Activated CD4-positive, alpha-beta T cell treated with anti-CD3 and anti-CD28 coated beads for 36 hours (primary cell): ENCODE measurements around the gene GADD45G. TPM values are rescaled to one million over a fixed set of nuclear protein-coding genes. Genes with fewer than 3 reads are reported as not detected.

ENCODE experiments used
- ATAC-seq: fragments of 200-7000 bp; cut with Tn5 transposase; one replicate; pipeline ENCODE4 v1.10.0; 2021; ENCODE audit warnings: mild to moderate bottlenecking, moderate library complexity
- CTCF ChIA-PET: fragments of 350-600 bp; sonication (Branson Sonifier 250); formaldehyde crosslinking; loops from one replicate; lab custom pipeline; 2021; ENCODE audit warnings: antibody characterized with exemption; lab: Charles Lee
- POLR2A ChIA-PET: fragments of 350-600 bp; sonication (Branson Sonifier 250); formaldehyde crosslinking; loops from one replicate; lab custom pipeline; 2021; ENCODE audit warnings: antibody characterized with exemption, inconsistent platforms; lab: Charles Lee
- DNase-seq: peaks from one replicate; pipeline ENCODE4 v3.0.0-alpha.2; 2020
- H3K27ac Mint-ChIP-seq: one replicate; pipeline ENCODE4 v1.8.0; 2021; ENCODE audit warnings: mixed read lengths
- H3K27me3 Mint-ChIP-seq: one replicate; pipeline ENCODE4 v1.8.0; 2021; ENCODE audit warnings: mixed read lengths
- H3K36me3 Mint-ChIP-seq: one replicate; pipeline ENCODE4 v1.8.0; 2021; ENCODE audit warnings: low read depth, mixed read lengths
- H3K4me1 Mint-ChIP-seq: one replicate; pipeline ENCODE4 v1.8.0; 2021; ENCODE audit warnings: mixed read lengths
- H3K4me3 Mint-ChIP-seq: one replicate; pipeline ENCODE4 v1.8.0; 2021; ENCODE audit warnings: mild to moderate bottlenecking, moderate library complexity, mixed read lengths
- H3K9me3 Mint-ChIP-seq: one replicate; pipeline ENCODE4 v1.8.0; 2021; ENCODE audit warnings: low read depth, mixed read lengths
- intact Hi-C, 2 experiments: fragments of 100-400 bp; cut with DNase I in 1 of 2; cut with micrococcal nuclease in 1 of 2; formaldehyde crosslinking; loops; one replicate each; pipeline versions ENCODE4 v1.14.2 to v1.15.1; 2022 to 2024; cut with DNase I, micrococcal nuclease
- total RNA-seq, 2 experiments: library from RNA; stranded (reverse); gene quantifications; one replicate each; pipeline ENCODE4 v1.2.3, GENCODE V29; 2021

GADD45G gene
- 1 to 10 TPM; 1.2 to 1.6 TPM for total RNA-seq

GRCh38 chr9:89604729-89605464 is at the start of gene GADD45G:
TSS of gene GADD45G (plus strand) at chr9:89605012. CDS start at chr9:89605122, 110 bp downstream.
- intact Hi-C loops: loop anchor here (1.0 to 10.0 kb wide), 7 partner anchors 96 to 1150 kb away; no protein-coding TSS in a partner anchor
- Mint-ChIP-seq H3K27ac (peak within 1 kb of the TSS; percentile 68), H3K9me3 (no peaks in the 10 kb centered on the region), H3K4me1 (peaks cover 33% of the 10 kb centered on the region), H3K27me3 (peaks cover 2% of the 10 kb centered on the region), H3K36me3 (no peaks in the 10 kb centered on the region), H3K4me3 (peak within 1 kb of the TSS; percentile 74)
- ATAC-seq (peak; percentile 59), DNase-seq (peak; percentile 92)
- CTCF ChIA-PET: interaction anchor here (0.5 to 6.2 kb wide), 4 partner anchors 12 to 497 kb away, joined by 3 to 114 read pairs (median 18); no protein-coding TSS in a partner anchor
- POLR2A ChIA-PET: interaction anchor here (0.5 to 0.9 kb wide), 2 partner anchors 185 to 319 kb away, joined by 3 read pairs; no protein-coding TSS in a partner anchor

GRCh38 chr9:89555036-89555415 is 49.8 kb upstream of the GADD45G start:
- Mint-ChIP-seq H3K27me3 (no peaks in the 10 kb centered on the region), H3K4me3 (no peak overlapping the region), H3K9me3 (no peaks in the 10 kb centered on the region), H3K36me3 (no peaks in the 10 kb centered on the region), H3K27ac (no peak overlapping the region), H3K4me1 (peaks cover 20% of the 10 kb centered on the region)
- ChIA-PET POLR2A (no interaction called here), CTCF (no interaction called here)
- no peak for DNase-seq
- intact Hi-C loops: no loop called here
- ATAC-seq: no peak

- Mint-ChIP-seq H3K4me3 (no peak overlapping the region), H3K4me1 (peaks cover 20% of the 10 kb centered on the region), H3K9me3 (no peaks in the 10 kb centered on the region), H3K27ac (peak overlapping the region; percentile 23), H3K36me3 (no peaks in the 10 kb centered on the region), H3K27me3 (no peaks in the 10 kb centered on the region)
- no peak for DNase-seq
- intact Hi-C loops: no loop called here
- POLR2A ChIA-PET: no interaction called here
- ATAC-seq: peak; percentile 21
- CTCF ChIA-PET: interaction anchor here (0.8 to 1.6 kb wide), 7 partner anchors 9 to 546 kb away, joined by 3 to 4 read pairs (median 3); no protein-coding TSS in a partner anchor
Measured at GRCh38 chr9:89555451-89556375, 49.1 kb upstream of the GADD45G start.

GRCh38 chr9:89558196-89558899 is 46.5 kb upstream of the GADD45G start:
- Mint-ChIP-seq H3K4me1 (peaks cover 20% of the 10 kb centered on the region), H3K36me3 (no peaks in the 10 kb centered on the region), H3K27me3 (no peaks in the 10 kb centered on the region), H3K9me3 (no peaks in the 10 kb centered on the region), H3K27ac (no peak overlapping the region), H3K4me3 (no peak overlapping the region)
- DNase-seq: no peak
- intact Hi-C loops: no loop called here
- ChIA-PET CTCF (interaction anchor here (0.9 to 2.9 kb wide), 4 partner anchors 9 to 39 kb away, joined by 3 to 14 read pairs (median 4); no protein-coding TSS in a partner anchor), POLR2A (no interaction called here)
- ATAC-seq: no peak

- ChIA-PET CTCF (interaction anchor here (0.7 to 2.9 kb wide), 6 partner anchors 8 to 110 kb away, joined by 3 to 14 read pairs (median 3); no protein-coding TSS in a partner anchor), POLR2A (no interaction called here)
- intact Hi-C loops: no loop called here
- DNase-seq (no peak), ATAC-seq (no peak)
- Mint-ChIP-seq H3K36me3 (no peaks in the 10 kb centered on the region), H3K4me1 (peaks cover 20% of the 10 kb centered on the region), H3K27ac (no peak overlapping the region), H3K4me3 (no peak overlapping the region), H3K27me3 (peaks cover 3% of the 10 kb centered on the region), H3K9me3 (no peaks in the 10 kb centered on the region)
Measured at GRCh38 chr9:89558948-89559347, 45.9 kb upstream of the GADD45G start.

GRCh38 chr9:89562186-89562814 is 42.5 kb upstream of the GADD45G start:
- Mint-ChIP-seq H3K36me3 (no peaks in the 10 kb centered on the region), H3K9me3 (no peaks in the 10 kb centered on the region), H3K4me1 (peaks cover 10% of the 10 kb centered on the region), H3K27me3 (peaks cover 3% of the 10 kb centered on the region), H3K4me3 (no peak overlapping the region), H3K27ac (no peak overlapping the region)
- DNase-seq: no peak
- no peak for ATAC-seq
- ChIA-PET CTCF (interaction anchor here (0.7 to 1.2 kb wide), 5 partner anchors 8 to 169 kb away, joined by 3 to 9 read pairs (median 4); no protein-coding TSS in a partner anchor), POLR2A (no interaction called here)
- intact Hi-C loops: no loop called here

GRCh38 chr9:89563571-89564345 is 41.1 kb upstream of the GADD45G start:
- DNase-seq (no peak), ATAC-seq (no peak)
- Mint-ChIP-seq H3K27me3 (peaks cover 3% of the 10 kb centered on the region), H3K27ac (no peak overlapping the region), H3K4me1 (peaks cover 2% of the 10 kb centered on the region), H3K36me3 (no peaks in the 10 kb centered on the region), H3K4me3 (no peak overlapping the region), H3K9me3 (no peaks in the 10 kb centered on the region)
- CTCF ChIA-PET: interaction anchor here (1.0 to 2.0 kb wide), 4 partner anchors 8 to 85 kb away, joined by 3 to 8 read pairs (median 6); no protein-coding TSS in a partner anchor
- POLR2A ChIA-PET: no interaction called here
- intact Hi-C loops: no loop called here

- DNase-seq: peak; percentile 27
- peaks cover 3% of the 10 kb centered on the region for H3K27me3 Mint-ChIP-seq
- ChIA-PET CTCF (interaction anchor here (0.9 to 2.0 kb wide), 5 partner anchors 8 to 86 kb away, joined by 3 to 8 read pairs (median 4); no protein-coding TSS in a partner anchor), POLR2A (interaction anchor here (0.9 kb wide), 1 partner anchor 11 kb away, joined by 6 read pairs; no protein-coding TSS in a partner anchor)
- H3K27ac Mint-ChIP-seq: no peak overlapping the region
- no peaks in the 10 kb centered on the region for H3K9me3 Mint-ChIP-seq
- H3K4me1 Mint-ChIP-seq: peaks cover 2% of the 10 kb centered on the region
- no peak for ATAC-seq
- no peaks in the 10 kb centered on the region for H3K36me3 Mint-ChIP-seq
- H3K4me3 Mint-ChIP-seq: no peak overlapping the region
- intact Hi-C loops: no loop called here
Measured at GRCh38 chr9:89564346-89564878, 40.4 kb upstream of the GADD45G start.

- no peak for ATAC-seq
- Mint-ChIP-seq H3K36me3 (no peaks in the 10 kb centered on the region), H3K4me3 (no peak overlapping the region), H3K27ac (no peak overlapping the region), H3K9me3 (no peaks in the 10 kb centered on the region), H3K27me3 (peaks cover 6% of the 10 kb centered on the region), H3K4me1 (peaks cover 4% of the 10 kb centered on the region)
- intact Hi-C loops: no loop called here
- ChIA-PET POLR2A (interaction anchor here (0.7 kb wide), 1 partner anchor 216 kb away, joined by 3 read pairs; no protein-coding TSS in a partner anchor), CTCF (interaction anchor here (0.7 to 1.6 kb wide), 3 partner anchors 9 to 534 kb away, joined by 3 to 4 read pairs (median 3); no protein-coding TSS in a partner anchor)
- DNase-seq: no peak
Measured at GRCh38 chr9:89567649-89568048, 37.2 kb upstream of the GADD45G start.
